GM19351 (cell line): ENCODE measurements around the gene NGF.
"Not testable (repeated sequence)": the region's sequence is repeated elsewhere in the genome, so short reads cannot be mapped to it uniquely, and the experiment has no call there.

ENCODE experiments used
- ATAC-seq: cut with Tn5 transposase; IDR thresholded peaks from one replicate; pipeline ENCODE4 v1.9.1; 2021; ENCODE audit warnings: mild to moderate bottlenecking, moderate library complexity; ENCODE audit not compliant: unreplicated experiment

Gene NGF

DNA sequence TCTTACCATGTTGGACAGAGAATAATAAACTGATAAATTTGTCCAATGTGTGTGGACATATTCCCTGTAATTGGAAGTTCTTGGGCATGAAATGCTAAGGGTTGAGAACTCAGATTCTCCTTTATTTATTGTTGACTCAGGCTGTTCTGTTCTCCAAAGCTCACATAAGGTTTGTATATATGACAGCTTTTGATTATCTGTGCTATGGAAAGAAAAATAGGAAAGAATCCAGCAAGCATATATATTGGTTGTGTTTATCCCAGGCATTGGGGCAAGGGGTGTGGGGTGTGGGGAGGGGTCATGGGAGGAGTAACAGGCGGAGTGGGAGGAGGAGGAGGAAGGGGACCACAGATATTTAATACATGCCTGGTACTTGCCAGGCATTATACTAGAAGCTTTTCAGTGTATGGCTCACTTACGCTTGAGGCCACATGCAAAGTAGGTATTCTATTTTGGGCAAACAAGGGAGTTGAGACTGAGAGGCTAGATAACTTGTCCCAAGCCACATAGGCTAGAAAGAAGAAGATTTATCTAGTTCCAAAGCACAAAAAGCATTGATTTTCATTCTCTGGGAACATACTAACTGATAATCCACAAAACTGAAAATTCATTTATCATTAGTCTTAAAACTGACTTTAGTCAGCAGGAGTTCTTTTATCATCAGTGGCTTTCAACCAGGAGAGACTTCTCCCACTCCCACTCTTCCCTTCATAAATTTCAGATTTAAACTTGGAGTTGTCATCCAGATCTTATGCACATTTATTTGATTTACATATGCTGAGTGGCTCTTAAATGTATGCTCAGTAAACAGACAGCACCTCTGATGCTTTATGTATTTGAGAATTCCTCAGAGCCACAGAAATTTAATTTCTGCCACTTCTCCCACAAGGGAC, 27.2 kb downstream of the NGF start:
- ATAC-seq, result peak; percentile 71

- ATAC-seq, result not testable (repeated sequence)
Observed at GRCh38 chr1:115309504-115309903, 28.5 kb downstream of the NGF start.

- no peak for ATAC-seq
Observed at GRCh38 chr1:115308969-115309368, 29.1 kb downstream of the NGF start.

DNA sequence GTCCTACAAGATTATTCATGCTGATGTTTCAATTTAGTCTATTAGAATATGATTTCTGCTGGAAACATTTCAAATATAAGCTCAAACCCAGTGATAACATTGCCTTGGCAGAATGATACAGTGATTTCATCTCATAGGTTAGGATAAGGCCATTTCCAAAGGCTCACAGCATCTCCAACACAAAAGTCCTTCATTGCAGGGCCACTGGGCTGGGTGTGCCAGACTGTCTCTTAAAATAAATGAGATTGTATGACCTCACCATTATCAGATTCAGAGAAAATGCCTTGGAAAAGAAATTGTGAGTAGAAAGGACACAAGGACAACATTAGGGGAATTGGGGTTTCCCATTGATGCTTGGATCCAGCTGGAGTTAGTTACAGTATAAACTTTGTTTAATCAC, 30.4 kb downstream of the NGF start:
- no peak for ATAC-seq

DNA sequence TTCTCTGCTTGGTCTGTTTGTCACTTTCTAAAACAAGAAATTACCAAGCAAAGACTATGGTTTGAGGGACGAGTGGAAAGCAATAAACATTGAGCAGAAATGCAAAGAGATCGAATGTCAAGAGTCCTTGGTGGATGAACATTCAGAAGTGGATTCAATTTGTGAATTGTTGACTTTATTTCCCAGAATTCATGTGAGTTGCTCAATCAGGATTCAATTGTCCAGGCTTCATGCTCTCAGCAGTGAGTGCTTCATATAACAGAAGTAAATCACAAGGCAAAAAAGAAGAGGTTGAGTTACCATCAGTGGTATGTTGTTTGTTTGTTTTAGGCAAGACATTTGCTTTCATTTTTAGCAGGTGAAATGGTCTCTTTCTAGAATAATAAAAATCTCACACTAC, 31.9 kb downstream of the NGF start:
- ATAC-seq, result no peak

GRCh38 chr1:115303364-115303763, 34.7 kb downstream of the NGF start:
- ATAC-seq, result no peak

DNA sequence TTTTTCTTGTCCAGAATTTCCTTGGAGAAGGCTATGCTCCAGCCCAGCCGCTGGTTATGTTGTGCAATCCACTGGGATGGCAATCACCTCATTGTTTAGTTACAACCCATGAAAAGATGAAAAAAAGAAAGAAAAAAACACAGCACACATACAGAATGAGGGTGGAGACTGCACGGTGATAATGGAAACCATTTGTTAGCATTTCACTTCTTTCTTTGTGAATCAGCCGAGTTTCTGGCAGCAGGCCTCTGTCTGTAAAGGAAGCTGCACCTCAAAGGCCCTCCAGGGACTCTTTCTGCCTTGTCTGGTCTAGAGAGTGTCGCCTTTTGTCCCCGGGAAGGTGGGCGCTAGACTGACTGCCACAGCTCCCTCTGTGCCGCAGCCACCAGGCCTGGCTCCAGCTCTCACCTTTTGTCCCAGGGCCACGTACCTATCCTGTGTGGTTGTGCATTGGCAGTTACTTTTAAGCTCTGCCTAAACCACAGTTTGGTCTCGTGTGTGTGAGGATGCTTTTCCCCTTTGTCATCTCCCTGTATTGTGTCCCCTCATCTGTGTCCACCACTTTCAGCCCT, 35.6 kb downstream of the NGF start:
- no peak for ATAC-seq

GRCh38 chr1:115301438-115302020, 36.5 kb downstream of the NGF start:
- no peak for ATAC-seq

DNA sequence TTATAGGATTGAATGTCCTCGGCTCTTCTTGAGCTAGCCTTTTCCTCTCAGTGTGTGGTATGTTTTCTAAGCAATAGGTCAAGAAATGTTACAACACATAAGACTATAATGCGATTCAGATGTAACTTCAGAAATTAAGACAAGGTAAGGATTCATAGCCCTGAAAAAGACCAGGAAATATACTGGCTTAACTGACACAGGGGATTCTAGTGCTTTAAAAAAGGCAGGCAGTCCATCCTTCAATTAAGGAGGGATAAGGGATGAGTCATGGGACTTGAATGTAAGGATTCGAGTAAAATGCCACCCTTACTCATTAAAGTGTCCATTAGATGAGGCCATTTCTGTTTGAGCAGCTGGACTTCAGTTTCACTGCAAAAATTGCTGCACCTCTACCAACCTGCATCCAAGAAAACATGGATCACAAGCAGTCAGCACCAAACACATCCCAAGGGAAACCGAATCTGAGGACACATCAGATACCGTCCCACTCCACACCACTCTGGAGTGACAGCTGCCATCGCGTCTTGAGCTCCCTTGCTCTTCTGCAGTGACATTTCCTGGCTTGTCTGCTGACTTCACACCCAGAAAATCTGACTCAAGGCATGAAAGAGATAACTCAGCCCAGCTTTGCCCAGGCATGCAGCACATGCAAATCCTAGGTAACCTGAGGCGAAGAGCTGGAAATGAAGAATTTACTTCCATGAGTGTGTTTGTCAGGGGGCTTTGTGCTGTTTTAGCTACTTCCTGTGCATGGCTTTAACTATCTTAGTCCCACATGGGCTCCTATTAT, 37.8 kb downstream of the NGF start:
- no peak for ATAC-seq

DNA sequence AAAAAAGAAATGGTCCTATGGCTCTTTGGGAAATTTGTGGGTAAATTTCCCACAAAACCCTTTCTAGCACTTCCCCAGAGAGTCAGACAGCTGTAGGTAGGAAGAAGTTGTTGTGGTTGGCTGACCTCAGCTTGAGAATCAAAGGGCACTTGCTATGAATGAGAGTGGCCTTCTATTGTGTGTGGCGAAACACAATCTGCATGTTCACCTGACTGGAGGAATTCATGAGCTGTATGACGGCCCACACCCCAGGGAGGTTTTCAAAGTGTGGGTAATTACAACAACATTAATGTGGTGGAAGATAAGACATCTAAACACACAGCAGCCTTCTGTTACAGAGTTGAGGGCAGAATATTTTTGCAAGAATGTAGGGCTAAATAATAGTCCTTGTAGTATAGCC, 38.8 kb downstream of the NGF start:
- ATAC-seq, result no peak

DNA sequence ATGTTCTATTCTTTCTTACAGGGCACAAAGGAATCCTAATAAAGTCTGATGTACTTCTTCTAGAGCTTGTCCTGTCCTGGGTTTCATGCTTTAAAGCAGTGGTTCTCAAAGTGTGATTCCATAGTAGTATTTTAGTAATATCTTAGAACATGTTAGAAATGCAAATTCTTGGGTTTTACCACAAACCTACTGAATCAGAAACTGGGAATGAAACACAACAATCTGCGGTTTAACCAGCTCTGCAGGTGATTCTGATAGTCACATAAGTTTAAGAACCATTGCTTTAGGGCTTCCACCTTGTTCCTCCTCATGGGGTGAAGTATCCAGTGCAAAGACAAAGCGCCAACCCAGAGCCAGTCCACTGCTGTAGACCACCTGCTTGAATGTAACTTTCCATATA, 41.1 kb downstream of the NGF start:
- ATAC-seq, result peak; percentile 96

DNA sequence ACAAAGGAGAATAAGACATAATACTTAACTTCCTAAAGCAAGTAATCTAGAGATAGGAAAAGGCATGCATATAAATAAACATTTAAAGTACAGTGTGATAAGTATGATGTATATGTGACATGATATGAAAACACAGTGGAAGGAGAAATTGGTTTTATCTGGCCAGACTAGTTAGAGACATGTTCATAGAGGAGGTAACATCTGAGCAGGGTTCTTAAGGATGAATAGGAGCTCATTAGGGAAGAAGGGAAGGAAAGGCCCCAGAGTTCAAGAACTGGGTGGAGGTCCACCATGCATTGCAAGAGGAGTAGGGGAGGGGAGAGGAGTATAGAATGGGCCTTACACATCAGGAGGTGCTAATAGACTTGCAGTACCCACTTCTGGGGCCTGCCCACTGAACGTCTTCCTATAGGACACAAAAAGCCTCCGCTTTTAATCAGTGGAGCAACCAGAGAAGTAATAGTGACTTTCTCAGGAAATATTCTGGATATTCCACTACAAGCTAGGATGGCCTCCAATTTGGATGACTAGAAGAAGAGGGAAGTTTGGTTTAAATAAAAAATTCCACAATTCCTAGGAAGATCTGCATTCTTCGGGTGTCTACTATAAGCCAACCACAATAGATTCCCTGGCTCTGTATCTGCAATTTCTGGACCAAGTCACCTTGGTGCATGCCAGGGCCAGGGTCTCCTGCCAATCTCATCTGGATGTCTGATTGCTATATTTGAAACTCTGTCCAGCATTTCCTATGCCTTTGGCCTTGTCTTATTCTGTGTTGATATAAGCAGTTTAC, 41.9 kb downstream of the NGF start:
- ATAC-seq, result no peak

DNA sequence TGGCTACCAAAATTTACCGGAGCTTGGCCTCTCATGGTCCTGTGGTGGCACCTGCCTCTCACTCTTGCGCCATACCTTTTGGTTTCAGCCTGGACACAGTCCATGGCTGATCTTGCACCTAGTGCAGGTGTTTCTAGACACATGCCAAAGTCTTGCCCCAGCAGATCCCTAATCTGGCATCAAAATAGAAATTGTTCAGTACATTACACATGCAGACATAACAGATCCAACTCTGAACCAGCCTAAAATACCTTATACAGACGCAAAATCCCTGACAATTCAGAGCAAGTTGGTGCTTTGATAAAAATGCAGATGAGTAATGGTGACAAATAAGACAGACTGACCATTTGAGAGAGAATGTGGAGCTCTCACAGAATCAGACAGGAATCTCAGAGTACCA, 44.1 kb downstream of the NGF start:
- no peak for ATAC-seq

DNA sequence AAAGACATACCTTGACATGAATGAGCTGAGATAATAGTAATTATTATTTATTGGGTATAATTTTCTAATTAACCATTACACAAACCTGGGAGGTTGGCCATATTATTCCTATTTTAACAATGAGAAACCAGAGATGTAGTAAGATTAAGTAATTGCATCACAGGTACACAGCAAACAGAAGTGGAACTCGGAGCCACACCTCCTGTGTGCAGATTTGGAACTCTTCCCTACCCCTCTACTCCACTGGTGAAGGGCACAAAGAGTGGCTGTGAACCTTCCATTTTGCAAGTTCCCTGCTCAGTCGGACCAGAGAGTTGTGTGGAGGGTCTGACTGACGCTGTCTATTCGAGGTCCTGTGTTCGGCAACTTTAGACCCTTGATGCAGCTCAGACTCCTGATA, 45.0 kb downstream of the NGF start:
- no peak for ATAC-seq

GRCh38 chr1:115291741-115292140, 46.3 kb downstream of the NGF start:
- no peak for ATAC-seq

GRCh38 chr1:115289940-115290339, 48.1 kb downstream of the NGF start:
- ATAC-seq, result no peak

GRCh38 chr1:115288591-115289198, 49.4 kb downstream of the NGF start:
- ATAC-seq, result no peak

DNA sequence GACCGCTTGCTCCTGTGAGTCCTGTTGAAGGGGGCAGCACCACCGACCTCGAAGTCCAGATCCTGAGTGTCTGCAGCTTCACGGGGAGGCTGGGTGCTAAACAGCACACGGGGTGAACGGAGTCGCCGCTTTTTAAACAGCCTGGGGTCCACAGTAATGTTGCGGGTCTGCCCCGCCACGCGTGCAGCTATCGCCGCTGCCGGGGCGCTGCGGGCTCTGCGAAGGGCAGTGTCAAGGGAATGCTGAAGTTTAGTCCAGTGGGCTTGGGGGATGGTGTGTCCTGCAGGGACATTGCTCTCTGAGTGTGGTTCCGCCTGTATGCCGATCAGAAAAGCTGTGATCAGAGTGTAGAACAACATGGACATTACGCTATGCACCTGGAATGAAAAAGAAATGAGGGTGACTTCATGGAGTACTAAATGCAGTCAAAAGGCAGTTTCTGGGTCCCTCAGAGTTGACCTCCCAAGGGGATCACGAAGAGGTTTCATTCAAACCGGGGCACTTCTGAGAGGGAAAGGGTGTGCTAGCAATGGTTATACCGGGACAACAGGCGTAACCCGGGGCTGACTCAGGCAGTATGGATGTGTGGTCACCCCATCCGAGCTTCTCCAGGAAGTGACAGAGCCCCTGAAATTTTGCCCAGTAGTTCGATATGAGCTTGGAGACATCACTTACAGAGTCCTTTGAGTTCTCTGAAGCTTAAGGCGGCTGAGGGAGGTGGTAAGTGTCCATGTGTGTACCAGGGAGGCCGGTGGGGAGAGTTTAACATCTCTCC, 51.4 kb downstream of the NGF start:
- no peak for ATAC-seq

GRCh38 chr1:115284209-115284608, 53.8 kb downstream of the NGF start:
- no peak for ATAC-seq
